HG03103 (cell line): ENCODE data around the gene IDH1.
A peak's percentile ranks its signal among the peaks of the same experiment; 100 is the strongest.
"Not testable (repeated sequence)": the region's sequence is repeated elsewhere in the genome, so short reads cannot be mapped to it uniquely, and the experiment has no call there.

Source experiments
- ATAC-seq: cut with Tn5 transposase; IDR thresholded peaks from one replicate; pipeline ENCODE4 v1.9.1; 2021; ENCODE audit warnings: low read depth; ENCODE audit not compliant: unreplicated experiment

The IDH1 gene

GRCh38 chr2:208256849-208257813 lies 2.3 kb upstream of the IDH1 start:
- ATAC-seq, result not testable (repeated sequence)

- no peak for ATAC-seq
Observed at GRCh38 chr2:208256192-208256782, 1.4 kb upstream of the IDH1 start.

GRCh38 chr2:208255557-208256106 lies 761 bp upstream of the IDH1 start:
- ATAC-seq, result peak; percentile 9

DNA sequence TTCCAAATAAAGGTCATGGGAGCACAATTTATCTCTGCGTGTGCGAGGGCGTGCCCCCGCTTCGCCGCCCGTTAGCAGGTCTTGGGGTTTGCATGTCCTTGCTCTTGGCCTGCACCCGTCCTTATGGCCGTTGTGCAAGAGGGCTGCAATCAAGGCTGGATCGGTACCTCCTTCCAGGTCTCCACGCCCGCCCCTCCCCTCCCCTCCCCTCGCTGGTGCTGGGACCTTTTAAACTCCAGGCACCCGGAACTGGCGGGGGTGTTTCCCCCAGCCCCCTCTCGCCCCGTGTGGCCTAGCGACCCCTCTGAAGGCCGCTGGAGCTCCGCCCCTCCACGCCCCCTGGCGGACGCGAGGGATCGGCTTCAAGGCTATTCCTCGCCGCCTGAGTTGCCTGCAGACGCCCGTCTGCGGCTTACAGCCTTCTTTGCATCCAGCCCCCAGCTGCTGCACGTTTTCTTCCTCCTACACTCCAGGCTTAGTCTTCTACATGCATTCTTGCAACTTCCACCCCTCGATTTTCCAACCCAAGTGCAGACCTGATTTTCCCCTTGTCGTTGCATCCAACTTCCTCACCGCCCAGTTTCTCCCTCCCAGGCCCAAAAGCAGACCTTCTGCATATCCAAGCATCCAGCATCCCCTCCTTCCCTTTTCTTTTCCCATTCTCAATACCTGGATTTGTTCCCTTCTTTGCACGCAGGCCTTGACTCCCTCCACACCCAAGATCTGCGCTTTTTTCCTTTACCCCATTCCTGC lies 577 bp downstream of the IDH1 start:
- peak; percentile 66 for ATAC-seq

GRCh38 chr2:208253600-208254117 lies 1.2 kb downstream of the IDH1 start:
- no peak for ATAC-seq

- no peak for ATAC-seq
Observed at GRCh38 chr2:208252716-208253492, 2.0 kb downstream of the IDH1 start.

GRCh38 chr2:208251098-208251497 lies 3.8 kb downstream of the IDH1 start:
- ATAC-seq, result no peak

DNA sequence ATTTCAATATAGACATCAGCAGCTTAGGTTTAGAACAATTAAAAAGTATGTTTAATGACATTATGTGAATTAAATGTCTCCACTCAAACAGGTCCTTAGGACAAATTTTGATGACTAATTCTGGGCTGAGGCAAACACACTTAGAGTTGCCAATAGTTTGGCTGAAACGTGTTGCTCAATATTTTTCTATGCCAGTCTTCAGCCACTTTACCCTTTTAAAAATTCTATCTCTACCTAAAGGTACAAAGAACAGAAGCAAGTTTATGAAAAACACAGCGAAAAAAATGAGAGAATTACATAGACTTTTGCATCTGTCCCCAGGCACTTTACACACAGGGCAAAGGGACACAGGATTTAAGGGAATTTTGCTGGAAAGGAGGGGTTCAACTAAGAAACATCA lies 4.5 kb downstream of the IDH1 start:
- ATAC-seq, result no peak

DNA sequence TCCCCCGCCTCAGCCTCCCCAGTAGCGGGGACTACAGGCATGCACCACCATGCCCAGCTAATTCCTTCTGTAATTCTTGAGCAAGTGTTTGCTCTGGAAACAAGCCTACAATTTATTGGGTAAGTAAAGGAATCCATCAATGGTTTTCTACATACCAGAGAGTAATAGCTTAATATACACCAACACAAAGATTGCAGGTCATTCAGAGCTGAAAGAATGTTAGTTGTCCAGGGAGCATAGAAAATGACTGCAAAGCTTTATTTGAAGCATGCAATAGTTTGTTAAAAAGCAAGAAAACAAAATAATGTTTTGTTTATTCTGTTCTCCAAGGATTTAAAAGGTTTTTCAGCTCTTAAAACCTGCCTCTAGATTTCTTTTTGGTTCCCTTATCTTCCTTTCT lies 5.6 kb downstream of the IDH1 start:
- no peak for ATAC-seq

DNA sequence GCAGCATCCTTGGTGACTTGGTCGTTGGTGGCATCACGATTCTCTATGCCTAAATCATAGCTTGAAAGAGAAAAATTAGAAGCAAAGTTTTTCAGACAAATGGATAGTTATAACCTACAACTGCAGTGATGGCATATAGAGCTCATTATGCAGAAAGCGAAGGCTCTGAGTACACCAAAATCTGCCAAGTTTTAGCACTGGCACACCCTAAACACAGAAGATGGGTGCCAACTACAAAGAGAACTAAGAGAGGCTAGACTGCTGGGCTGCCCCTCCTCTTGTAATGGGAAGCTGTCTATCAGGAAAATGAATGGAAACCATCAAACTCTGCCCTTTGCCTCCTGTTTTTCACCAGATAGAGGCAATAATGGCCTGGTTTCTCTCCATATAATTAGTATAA lies 6.3 kb downstream of the IDH1 start:
- ATAC-seq, result no peak

GRCh38 chr2:208245746-208246145 lies 9.1 kb downstream of the IDH1 start:
- no peak for ATAC-seq

- ATAC-seq, result no peak
Observed at GRCh38 chr2:208244422-208244821, 10.4 kb downstream of the IDH1 start.

DNA sequence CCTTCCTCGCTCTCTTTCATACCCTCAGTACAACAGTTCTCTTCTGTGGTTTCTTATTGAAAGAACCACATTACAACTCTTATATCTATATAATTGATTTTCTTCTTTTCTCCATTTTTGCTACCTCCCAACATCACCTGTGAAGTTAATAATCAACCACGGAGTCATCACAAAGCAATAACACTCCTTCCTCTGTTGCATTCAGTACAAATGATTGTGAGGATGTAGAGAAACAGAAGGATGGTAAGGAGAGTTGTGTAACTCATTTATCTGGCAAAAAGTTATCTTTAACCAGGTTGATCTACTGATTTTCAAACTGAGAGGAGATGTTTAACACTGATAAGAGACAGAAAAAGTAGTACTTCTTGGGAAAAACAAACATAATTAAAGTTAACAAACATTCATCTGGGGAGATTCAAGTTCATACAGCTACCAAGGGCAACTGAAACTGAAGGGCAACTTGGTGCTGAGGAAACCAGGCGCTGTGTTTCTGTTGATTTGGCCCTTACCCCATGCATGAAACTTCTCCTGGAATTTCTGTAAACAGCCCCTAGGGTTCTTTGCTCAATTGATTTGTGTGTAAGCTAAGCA lies 14.2 kb downstream of the IDH1 start:
- no peak for ATAC-seq

DNA sequence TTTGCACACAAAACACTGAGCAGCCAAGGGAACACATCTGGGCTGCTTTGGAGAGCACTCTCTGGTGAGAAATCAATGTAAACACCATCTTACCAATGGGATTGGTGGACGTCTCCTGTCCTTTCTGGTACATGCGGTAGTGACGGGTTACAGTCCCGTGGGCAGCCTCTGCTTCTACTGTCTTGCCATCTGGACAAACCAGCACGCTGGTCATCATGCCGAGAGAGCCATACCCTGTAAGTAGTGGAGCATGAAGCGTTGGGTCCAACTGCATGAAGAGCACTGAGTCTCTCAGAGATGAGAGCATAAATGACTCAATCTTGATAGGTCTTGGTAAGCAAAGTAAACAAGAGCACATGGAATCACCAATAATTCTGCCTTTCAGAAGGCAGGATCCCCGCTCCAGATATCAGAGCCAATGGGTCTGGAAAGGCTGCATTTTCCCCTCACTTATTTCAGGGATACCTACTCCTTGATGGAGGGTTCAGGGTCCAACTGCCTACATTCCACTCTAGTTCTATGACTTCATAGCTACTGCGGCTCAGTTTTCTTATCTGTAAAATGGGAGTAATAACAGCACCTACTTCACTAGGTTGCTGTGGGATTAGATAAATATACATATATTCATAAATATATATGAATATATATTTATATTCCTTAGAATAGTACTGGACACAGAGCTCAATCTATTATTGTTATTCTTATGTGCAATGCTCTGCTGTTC lies 14.9 kb downstream of the IDH1 start:
- no peak for ATAC-seq

- ATAC-seq, result no peak
Observed at GRCh38 chr2:208235860-208236259, 19.0 kb downstream of the IDH1 start.

DNA sequence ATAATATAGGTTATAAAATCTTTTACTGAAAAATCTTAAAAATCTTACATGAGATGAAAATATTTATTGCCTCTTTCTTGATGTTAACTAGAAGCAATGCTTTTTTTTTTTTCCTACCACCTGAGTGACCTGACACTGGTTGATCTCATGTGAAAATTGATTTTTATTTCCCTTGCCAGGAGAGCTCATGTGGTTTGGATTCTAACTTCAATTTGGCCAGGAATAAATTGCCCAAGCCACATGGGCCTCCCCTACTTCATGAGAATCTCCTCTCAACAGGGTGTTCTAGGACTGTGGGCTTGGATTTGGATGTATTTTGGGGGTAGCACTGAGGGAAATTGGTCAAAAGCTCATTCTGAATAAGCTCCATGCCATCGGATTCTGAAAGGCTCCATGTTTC lies 20.1 kb downstream of the IDH1 start:
- ATAC-seq, result no peak

DNA sequence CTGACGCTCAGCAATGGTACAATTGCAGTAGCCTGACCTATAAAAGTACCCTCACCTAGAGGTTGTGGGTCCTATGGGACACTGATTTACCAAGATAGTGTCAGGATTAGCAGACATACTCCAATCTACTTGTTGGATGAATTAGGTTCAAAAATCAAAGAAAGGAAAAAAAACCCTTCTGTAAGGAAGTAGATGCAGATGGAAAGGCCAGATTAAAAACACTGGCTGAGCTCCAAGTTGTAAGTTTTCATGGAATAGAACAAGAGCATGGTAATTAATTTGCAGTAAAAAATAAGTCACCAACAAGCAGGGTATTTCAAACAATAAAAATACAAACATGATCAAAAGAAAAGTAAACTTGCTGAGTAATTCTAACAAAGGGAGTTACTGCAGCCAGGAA lies 26.4 kb downstream of the IDH1 start:
- ATAC-seq, result no peak

- no peak for ATAC-seq
Observed at GRCh38 chr2:208227581-208228232, 27.2 kb downstream of the IDH1 start.
